Caco-2 (cell line): ENCODE measurements around the gene C20orf173. TPM values are rescaled to one million over a fixed set of nuclear protein-coding genes. Genes with fewer than 3 reads are reported as not detected.

Experiments used
- BruUV-seq: library from RNA; stranded (reverse); fragments of 400-500 nt; replicated peaks from 2 replicates; lab custom pipeline; 2021; lab: Mats Ljungman, UMichigan
- CTCF ChIA-PET: fragments of 300-600 bp; sonication (Branson Sonifier 250); formaldehyde crosslinking; loops from one replicate; lab custom pipeline; 2022; ENCODE audit warnings: antibody characterized with exemption; lab: Charles Lee
- POLR2A ChIA-PET: fragments of 300-600 bp; sonication (Branson Sonifier 250); formaldehyde crosslinking; loops from one replicate; lab custom pipeline; 2022; ENCODE audit warnings: antibody characterized with exemption; lab: Charles Lee
- DNase-seq, 2 experiments: peaks; one replicate each; pipeline versions ENCODE4 v3.0.0 to v3.0.0-alpha.2; 2020 to 2022
- H3K27me3 ChIP-seq: replicated peaks from 2 replicates; pipeline ENCODE4 v1.6.0; 2011; ENCODE audit warnings: low read length; ENCODE audit not compliant: control insufficient read depth, insufficient read depth
- H3K36me3 ChIP-seq: 2 replicates; pipeline ENCODE4 v1.5.1; 2011; ENCODE audit warnings: low read length; ENCODE audit not compliant: control insufficient read depth, insufficient read depth
- H3K4me1 ChIP-seq: fragments of 250-450 bp; sonication (Bioruptor Pico); 2 replicates; pipeline ENCODE4 v1.5.1; 2020; ENCODE audit warnings: mild to moderate bottlenecking
- H3K4me3 ChIP-seq: 2 replicates; pipeline ENCODE4 v1.5.1; 2011; ENCODE audit warnings: low read depth, mild to moderate bottlenecking, control low read depth, low read length
- H3K9me3 ChIP-seq: fragments of 250-450 bp; sonication (Bioruptor Pico); 2 replicates; pipeline ENCODE4 v1.5.1; 2020; ENCODE audit warnings: mild to moderate bottlenecking, moderate library complexity
- H3K27ac Mint-ChIP-seq: one replicate; pipeline ENCODE4 v1.8.0; 2022; ENCODE audit warnings: mixed read lengths; ENCODE audit not compliant: unreplicated experiment
- H3K27me3 Mint-ChIP-seq: one replicate; pipeline ENCODE4 v1.8.0; 2022; ENCODE audit warnings: mixed read lengths; ENCODE audit not compliant: insufficient read depth, unreplicated experiment
- H3K36me3 Mint-ChIP-seq: one replicate; pipeline ENCODE4 v1.8.0; 2022; ENCODE audit warnings: mild to moderate bottlenecking, mixed read lengths; ENCODE audit not compliant: insufficient read depth, unreplicated experiment
- H3K4me1 Mint-ChIP-seq: one replicate; pipeline ENCODE4 v1.8.0; 2022; ENCODE audit warnings: low read depth, mixed read lengths; ENCODE audit not compliant: unreplicated experiment
- H3K4me3 Mint-ChIP-seq: one replicate; pipeline ENCODE4 v1.8.0; 2022; ENCODE audit warnings: mild to moderate bottlenecking, moderate library complexity, mixed read lengths; ENCODE audit not compliant: unreplicated experiment
- H3K9me3 Mint-ChIP-seq: one replicate; pipeline ENCODE4 v1.8.0; 2022; ENCODE audit warnings: mixed read lengths; ENCODE audit not compliant: unreplicated experiment
- intact Hi-C: fragments of 100-400 bp; cut with micrococcal nuclease; formaldehyde crosslinking; loops from one replicate; pipeline ENCODE4 v1.10.0; 2022; ENCODE audit not compliant: unreplicated experiment
- total RNA-seq: library from RNA; stranded (reverse); gene quantifications from 2 replicates; pipeline ENCODE4 v1.2.3, GENCODE V29; 2022
- TF ChIP-seq, protein P1 (sequence below), 2 experiments: fragments of 200-600 bp in 1 of 2; IDR thresholded peaks; 1 replicate in 1 of 2; 2 replicates in 1 of 2; pipeline versions ENCODE4 v1.5.1 to v1.8.0; 2011 to 2022; ENCODE audit warnings: antibody characterized with exemption in 1 of 2, control low read depth in 1 of 2, inconsistent platforms in 1 of 2, low read depth in 1 of 2, low read length in 1 of 2, mild to moderate bottlenecking in 1 of 2, moderate library complexity in 1 of 2; ENCODE audit not compliant: insufficient read depth in 1 of 2, severe bottlenecking in 1 of 2, unreplicated experiment in 1 of 2

C20orf173 gene
- total RNA-seq, 1 experiment from 2014 or later: not detected

DNA sequence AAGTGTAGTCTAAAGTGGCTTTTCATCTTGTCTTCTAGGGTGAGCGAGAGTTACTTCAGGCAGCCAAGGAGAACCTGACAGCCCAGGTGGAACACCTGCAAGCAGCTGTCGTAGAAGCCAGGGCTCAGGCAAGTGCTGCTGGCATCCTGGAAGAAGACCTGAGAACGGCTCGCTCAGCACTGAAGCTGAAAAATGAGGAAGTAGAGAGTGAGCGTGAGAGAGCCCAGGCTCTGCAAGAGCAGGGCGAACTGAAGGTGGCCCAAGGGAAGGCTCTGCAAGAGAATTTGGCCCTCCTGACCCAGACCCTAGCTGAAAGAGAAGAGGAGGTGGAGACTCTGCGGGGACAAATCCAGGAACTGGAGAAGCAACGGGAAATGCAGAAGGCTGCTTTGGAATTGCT lies 27.1 kb downstream of the C20orf173 start:
- BruUV-seq: no TSS peak
- POLR2A ChIA-PET: no interaction called here

DNA sequence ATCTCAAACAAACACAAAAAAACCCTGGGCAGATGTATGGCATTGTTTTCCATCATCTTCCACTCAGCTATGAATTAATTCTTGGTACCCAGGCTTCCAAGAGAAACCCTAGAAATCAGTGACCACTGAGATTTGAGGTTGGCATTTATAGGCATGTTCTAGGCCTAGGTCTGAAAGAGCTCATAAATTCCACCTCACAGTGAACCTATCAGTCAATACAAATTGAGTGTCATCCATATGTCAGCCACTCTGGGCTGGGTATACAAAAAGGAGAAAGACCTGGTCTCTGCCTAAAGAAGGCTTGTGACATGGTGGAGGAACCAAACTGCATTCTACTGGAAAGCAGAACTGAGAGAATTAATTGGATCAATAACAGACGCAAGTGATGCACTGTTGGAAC lies 30.2 kb downstream of the C20orf173 start:
- TF ChIP-seq, protein P1, sequence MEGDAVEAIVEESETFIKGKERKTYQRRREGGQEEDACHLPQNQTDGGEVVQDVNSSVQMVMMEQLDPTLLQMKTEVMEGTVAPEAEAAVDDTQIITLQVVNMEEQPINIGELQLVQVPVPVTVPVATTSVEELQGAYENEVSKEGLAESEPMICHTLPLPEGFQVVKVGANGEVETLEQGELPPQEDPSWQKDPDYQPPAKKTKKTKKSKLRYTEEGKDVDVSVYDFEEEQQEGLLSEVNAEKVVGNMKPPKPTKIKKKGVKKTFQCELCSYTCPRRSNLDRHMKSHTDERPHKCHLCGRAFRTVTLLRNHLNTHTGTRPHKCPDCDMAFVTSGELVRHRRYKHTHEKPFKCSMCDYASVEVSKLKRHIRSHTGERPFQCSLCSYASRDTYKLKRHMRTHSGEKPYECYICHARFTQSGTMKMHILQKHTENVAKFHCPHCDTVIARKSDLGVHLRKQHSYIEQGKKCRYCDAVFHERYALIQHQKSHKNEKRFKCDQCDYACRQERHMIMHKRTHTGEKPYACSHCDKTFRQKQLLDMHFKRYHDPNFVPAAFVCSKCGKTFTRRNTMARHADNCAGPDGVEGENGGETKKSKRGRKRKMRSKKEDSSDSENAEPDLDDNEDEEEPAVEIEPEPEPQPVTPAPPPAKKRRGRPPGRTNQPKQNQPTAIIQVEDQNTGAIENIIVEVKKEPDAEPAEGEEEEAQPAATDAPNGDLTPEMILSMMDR (IDR thresholded peaks at IDR 0.05; ENCODE audit: insufficient read depth in 1 of 2, low read depth in 1 of 2, low read length in 1 of 2, severe bottlenecking in 1 of 2, unreplicated experiment in 1 of 2): no peak
- no peak overlapping the region for H3K27ac Mint-ChIP-seq
- no TSS peak for BruUV-seq
- Histone ChIP-seq H3K4me1 (no peaks in the 10 kb centered on the region), H3K9me3 (no peaks in the 10 kb centered on the region), H3K4me3 (no peak overlapping the region), H3K27me3 (no peaks in the 10 kb centered on the region), H3K36me3 (peaks cover 28% of the 10 kb centered on the region)
- DNase-seq: no peak
- H3K27me3 Mint-ChIP-seq: no peaks in the 10 kb centered on the region
- no peaks in the 10 kb centered on the region for H3K9me3 Mint-ChIP-seq
- CTCF ChIA-PET: no interaction called here
- peaks cover 60% of the 10 kb centered on the region for H3K36me3 Mint-ChIP-seq
- no peaks in the 10 kb centered on the region for H3K4me1 Mint-ChIP-seq
- H3K4me3 Mint-ChIP-seq: no peak overlapping the region
- intact Hi-C loops: no loop called here
- POLR2A ChIA-PET: no interaction called here

More for the DNA sequence above, 27.1 kb downstream of the C20orf173 start:
- no peak overlapping the region for H3K27ac Mint-ChIP-seq
- peaks cover 62% of the 10 kb centered on the region for H3K36me3 Mint-ChIP-seq
- Histone ChIP-seq H3K27me3 (no peaks in the 10 kb centered on the region), H3K4me1 (no peaks in the 10 kb centered on the region), H3K36me3 (peaks cover 28% of the 10 kb centered on the region), H3K9me3 (no peaks in the 10 kb centered on the region), H3K4me3 (no peak overlapping the region)
- no peaks in the 10 kb centered on the region for H3K27me3 Mint-ChIP-seq
- DNase-seq: no peak
- peaks cover 8% of the 10 kb centered on the region for H3K4me1 Mint-ChIP-seq
- intact Hi-C loops: no loop called here
- H3K9me3 Mint-ChIP-seq: no peaks in the 10 kb centered on the region
- no peak overlapping the region for H3K4me3 Mint-ChIP-seq
- TF ChIP-seq, protein P1 (IDR thresholded peaks at IDR 0.05; ENCODE audit: insufficient read depth in 1 of 2, low read depth in 1 of 2, low read length in 1 of 2, severe bottlenecking in 1 of 2, unreplicated experiment in 1 of 2): no peak
- CTCF ChIA-PET: no interaction called here

DNA sequence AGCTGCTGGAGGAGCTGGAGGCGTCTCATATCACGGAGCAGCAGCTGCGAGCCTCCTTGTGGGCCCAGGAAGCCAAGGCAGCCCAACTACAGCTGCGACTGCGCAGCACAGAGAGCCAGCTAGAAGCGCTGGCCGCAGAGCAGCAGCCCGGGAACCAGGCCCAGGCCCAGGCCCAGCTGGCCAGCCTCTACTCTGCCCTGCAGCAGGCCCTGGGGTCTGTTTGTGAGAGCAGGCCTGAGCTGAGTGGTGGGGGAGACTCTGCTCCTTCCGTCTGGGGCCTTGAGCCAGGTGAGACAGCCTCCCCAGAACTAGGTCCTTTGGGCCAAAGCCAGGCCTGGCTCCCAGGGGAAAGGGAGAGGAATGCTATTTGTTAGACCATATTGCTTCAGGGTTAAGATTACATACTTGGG lies 31.7 kb downstream of the C20orf173 start:
- CTCF ChIA-PET: interaction anchor here (0.9 to 1.1 kb wide), 3 partner anchors 12 to 138 kb away, joined by 3 read pairs; no protein-coding TSS in a partner anchor
- H3K36me3 ChIP-seq: peaks cover 23% of the 10 kb centered on the region
- no TSS peak for BruUV-seq
- POLR2A ChIA-PET: interaction anchor here (0.6 to 1.2 kb wide), 3 partner anchors 43 to 244 kb away, joined by 3 read pairs; partner anchors contain the start of gene RBM39
- no peaks in the 10 kb centered on the region for H3K4me1 Mint-ChIP-seq
- no peaks in the 10 kb centered on the region for H3K27me3 Mint-ChIP-seq
- peaks cover 51% of the 10 kb centered on the region for H3K36me3 Mint-ChIP-seq
- no peak overlapping the region for H3K27ac Mint-ChIP-seq
- H3K4me3 ChIP-seq: no peak overlapping the region
- TF ChIP-seq, protein P1 (IDR thresholded peaks at IDR 0.05; ENCODE audit: insufficient read depth in 1 of 2, low read depth in 1 of 2, low read length in 1 of 2, severe bottlenecking in 1 of 2, unreplicated experiment in 1 of 2): no peak
- no peaks in the 10 kb centered on the region for H3K4me1 ChIP-seq
- no peak for DNase-seq
- intact Hi-C loops: no loop called here
- H3K27me3 ChIP-seq: no peaks in the 10 kb centered on the region
- H3K9me3 Mint-ChIP-seq: no peaks in the 10 kb centered on the region
- no peak overlapping the region for H3K4me3 Mint-ChIP-seq
- H3K9me3 ChIP-seq: no peaks in the 10 kb centered on the region
